HepG2 (cell line): ENCODE measurements around the gene USH2A. TPM values are rescaled to one million over a fixed set of nuclear protein-coding genes. Genes with fewer than 3 reads are reported as not detected.

Experiments
- ARID5B ChIP-seq: IDR thresholded peaks from 2 replicates; pipeline ENCODE4 v1.4.0; 2020; ENCODE audit warnings: mild to moderate bottlenecking, missing genetic modification reagents
- ATF6 ChIP-seq: sonication (generic); formaldehyde crosslinking; conservative IDR thresholded peaks from 2 replicates; pipeline ENCODE4 v1.4.0; 2020; ENCODE audit warnings: missing genetic modification reagents
- CREB1 ChIP-seq, 2 experiments: fragments of 450-650 bp in 1 of 2; IDR thresholded peaks; 2 replicates each; pipeline ENCODE4 v1.6.1; 2016 to 2017; ENCODE audit warnings: control low read depth in 1 of 2, mild to moderate bottlenecking in 1 of 2, missing compliant biosample characterization in 1 of 2, missing genetic modification characterization in 1 of 2
- EP300 ChIP-seq, 3 experiments: sonication (generic) in 1 of 3; formaldehyde crosslinking in 1 of 3; IDR thresholded peaks; 2 replicates each; pipeline versions ENCODE4 v1.5.1 to v1.6.1; 2011 to 2020; ENCODE audit warnings: low read depth in 2 of 3, low read length in 2 of 3, borderline replicate concordance in 1 of 3, improper control_type of control experiment in 1 of 3, mild to moderate bottlenecking in 1 of 3, missing genetic modification reagents in 1 of 3, moderate library complexity in 1 of 3
- FOXA3 ChIP-seq: IDR thresholded peaks from 2 replicates; pipeline ENCODE4 v1.6.1; 2016; ENCODE audit warnings: missing genetic modification reagents, missing compliant biosample characterization
- GATAD2A ChIP-seq: IDR thresholded peaks from 2 replicates; pipeline ENCODE4 v1.6.1; 2016
- GLI4 ChIP-seq: sonication (generic); formaldehyde crosslinking; IDR thresholded peaks from 2 replicates; pipeline ENCODE4 v1.5.1; 2020; ENCODE audit warnings: missing genetic modification reagents, mild to moderate bottlenecking, moderate library complexity, borderline replicate concordance
- GTF2F1 ChIP-seq: fragments of 150-350 bp; IDR thresholded peaks from 2 replicates; pipeline ENCODE4 v1.6.1; 2014; ENCODE audit warnings: low read length
- KLF6 ChIP-seq: IDR thresholded peaks from 2 replicates; pipeline ENCODE4 v1.8.0; 2016; ENCODE audit warnings: missing biosample characterization, missing genetic modification reagents
- MIXL1 ChIP-seq: IDR thresholded peaks from 2 replicates; pipeline ENCODE4 v1.6.1; 2016
- MTF1 ChIP-seq: sonication (generic); formaldehyde crosslinking; IDR thresholded peaks from 2 replicates; pipeline ENCODE4 v1.5.0; 2020; ENCODE audit warnings: missing genetic modification reagents
- NCOA1 ChIP-seq: sonication (generic); formaldehyde crosslinking; IDR thresholded peaks from 2 replicates; pipeline ENCODE4 v1.9.0; 2021; ENCODE audit warnings: missing genetic modification reagents
- NR2F2 ChIP-seq: IDR thresholded peaks from 2 replicates; pipeline ENCODE4 v1.6.1; 2012; ENCODE audit warnings: low read depth, inconsistent platforms, borderline replicate concordance
- POLR2AphosphoS5 ChIP-seq: IDR thresholded peaks from 2 replicates; pipeline ENCODE4 v1.6.1; 2012; ENCODE audit warnings: low read depth, low read length
- PRDM4 ChIP-seq: sonication (generic); formaldehyde crosslinking; IDR thresholded peaks from 2 replicates; pipeline ENCODE4 v1.9.0; 2021; ENCODE audit warnings: missing genetic modification reagents, borderline replicate concordance
- RBM39 ChIP-seq: fragments of 200-400 bp; formaldehyde crosslinking; IDR thresholded peaks from one replicate; pipeline ENCODE4 v1.6.1; 2018; ENCODE audit warnings: antibody characterized with exemption, mild to moderate bottlenecking, low read depth, low read length; ENCODE audit not compliant: poor library complexity, severe bottlenecking
- SALL1 ChIP-seq: sonication (generic); formaldehyde crosslinking; IDR thresholded peaks from 2 replicates; pipeline ENCODE4 v1.8.0; 2022; ENCODE audit warnings: mild to moderate bottlenecking, missing genetic modification reagents
- SOX5 ChIP-seq: IDR thresholded peaks from 2 replicates; pipeline ENCODE4 v1.6.1; 2016; ENCODE audit warnings: borderline replicate concordance
- ZGPAT ChIP-seq: IDR thresholded peaks from 2 replicates; pipeline ENCODE4 v1.6.1; 2016; ENCODE audit warnings: mild to moderate bottlenecking
- ZNF331 ChIP-seq: sonication (generic); formaldehyde crosslinking; IDR thresholded peaks from 2 replicates; pipeline ENCODE4 v1.4.0; 2020; ENCODE audit warnings: missing genetic modification reagents
- ZNF44 ChIP-seq: sonication (generic); formaldehyde crosslinking; IDR thresholded peaks from 2 replicates; pipeline ENCODE4 v1.5.1; 2020; ENCODE audit warnings: mild to moderate bottlenecking, missing genetic modification reagents
- polyA plus RNA-seq, 8 experiments: library from polyadenylated mRNA; depleted of rRNA in 3 of 8; stranded (reverse) in 7 of 8; unstranded in 1 of 8; fragments of >200 nt; fragmentation: Illumina TruSeq in 4 of 8; extraction: Trizol in 4 of 8; gene quantifications; 2 replicates each; pipeline versions ENCODE4 v1.2.1 to v1.2.3, GENCODE V29; 2011 to 2016; ENCODE audit warnings: low read depth in 4 of 8, missing spikeins in 1 of 8, mixed read lengths in 1 of 8; ENCODE audit not compliant: insufficient read depth in 1 of 8
- total RNA-seq, 5 experiments: library from RNA; depleted of rRNA; stranded (reverse); fragments of >200 nt; fragmentation: Illumina TruSeq; extraction: Trizol; gene quantifications; 2 replicates each; pipeline ENCODE4 v1.2.3, GENCODE V29; 2016; ENCODE audit warnings: low read depth in 1 of 5

Gene USH2A
- total and polyA plus RNA-seq, 2 of the 13 experiments (the other 11 are each of a cell fraction or from before 2014, with no cell fraction given), result 0.02 TPM; not detected in 1

- TF ChIP-seq ZGPAT (CRISPR knock-in tag) (peak; percentile 37; the same call in 1 of the 2 replicates), GATAD2A (CRISPR knock-in tag) (peak; percentile 93), ARID5B (CRISPR knock-in tag) (peak; percentile 66), ATF6 (CRISPR knock-in tag) (no peak), KLF6 (CRISPR knock-in tag) (0 out of 2 replicates have a peak, but pooled peaks have one; percentile 25), SOX5 (CRISPR knock-in tag) (0 out of 2 replicates have a peak, but pooled peaks have one; percentile 12), CREB1 (IDR thresholded peaks at IDR 0.05) (no peak), CREB1 (CRISPR knock-in tag; IDR thresholded peaks at IDR 0.05) (peak; percentile 48; the same call in 1 of the 2 replicates), GLI4 (CRISPR knock-in tag) (no peak), FOXA3 (CRISPR knock-in tag) (peak; percentile 64; the same call in 1 of the 2 replicates), EP300 (IDR thresholded peaks at IDR 0.05; ENCODE audit: low read depth in 2 of 2, low read length in 2 of 2) (peak in 1 of 2 experiments; percentile 66; a peak in 2 of 4 replicates), EP300 (CRISPR knock-in tag; IDR thresholded peaks at IDR 0.05; ENCODE audit: borderline replicate concordance) (no peak), NCOA1 (CRISPR knock-in tag) (no peak), NR2F2 (0 out of 2 replicates have a peak, but pooled peaks have one; percentile 25), MTF1 (CRISPR knock-in tag) (no peak), PRDM4 (no peak), GTF2F1 (no peak), RBM39 (no peak), SALL1 (peak; percentile 62; the same call in 1 of the 2 replicates), MIXL1 (CRISPR knock-in tag) (0 out of 2 replicates have a peak, but pooled peaks have one; percentile 28), ZNF331 (CRISPR knock-in tag) (peak; percentile 13; the same call in 1 of the 2 replicates), ZNF44 (CRISPR knock-in tag) (no peak), POLR2AphosphoS5 (no peak)
These were observed 216.1 kb downstream of the USH2A start (continued) for GRCh38 chr1:216207154-216207553.
